ENCODE results near the gene TSPOAP1.

Gene TSPOAP1

DNA sequence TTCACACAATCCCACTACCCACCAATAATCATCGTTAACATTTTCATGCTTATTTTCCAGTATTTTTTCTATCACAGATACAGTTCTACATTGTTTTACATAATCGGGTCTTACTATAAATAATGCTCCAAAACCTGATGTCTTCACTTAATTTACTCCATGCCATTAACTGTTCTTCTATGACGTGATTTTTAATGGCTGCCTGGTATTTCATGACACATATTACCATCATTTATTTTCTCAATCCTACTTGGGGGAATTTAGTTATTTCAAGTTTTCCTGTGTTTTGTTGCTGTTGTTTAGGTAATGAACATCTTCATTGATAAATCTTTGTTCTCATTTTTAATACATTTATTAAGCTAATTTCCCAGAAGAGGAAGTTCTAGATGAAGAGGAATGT, 75.5 kb downstream of the TSPOAP1 start:
- DNase-seq (ENCODE audit: low read depth in 3 of 3) = no peak

DNA sequence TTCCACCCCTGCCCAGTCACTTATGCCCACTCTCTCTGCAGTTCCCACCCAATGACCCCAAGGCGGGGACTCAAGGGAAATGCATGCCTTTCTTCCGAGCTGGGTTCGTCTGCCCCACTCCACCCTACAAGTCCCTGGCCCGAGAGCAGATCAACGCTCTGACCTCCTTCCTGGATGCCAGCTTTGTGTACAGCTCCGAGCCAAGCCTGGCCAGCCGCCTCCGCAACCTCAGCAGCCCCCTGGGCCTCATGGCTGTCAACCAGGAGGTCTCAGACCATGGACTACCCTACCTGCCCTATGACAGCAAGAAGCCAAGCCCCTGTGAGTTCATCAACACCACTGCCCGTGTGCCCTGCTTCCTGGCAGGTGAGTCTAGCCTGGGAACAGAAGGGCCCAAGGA, 76.5 kb downstream of the TSPOAP1 start:
- DNase-seq (ENCODE audit: low read depth in 3 of 3) = no peak

Measured in stimulated activated CD4-positive, alpha-beta T cell treated with anti-CD3 and anti-CD28 coated beads, TNF-alpha, amount 100 ng/mL, for 48 hours (primary cell).